Hepatocyte (in vitro differentiated cells): ENCODE measurements around the gene ACTR1A. TPM values are rescaled to one million over a fixed set of nuclear protein-coding genes. Genes with fewer than 3 reads are reported as not detected.
"Not testable (repeated sequence)": the region's sequence is repeated elsewhere in the genome, so short reads cannot be mapped to it uniquely, and the experiment has no call there.

ENCODE experiments used
- DNase-seq: peaks from one replicate; pipeline ENCODE4 v3.0.0-alpha.2; 2016; ENCODE audit warnings: low spot score
- H2AFZ ChIP-seq: fragments of 200-600 bp; sonication (generic); 2 replicates; pipeline ENCODE4 v1.6.0; 2016; ENCODE audit warnings: antibody characterized with exemption, mild to moderate bottlenecking
- H3K27ac ChIP-seq: fragments of 200-600 bp; sonication (generic); 2 replicates; pipeline ENCODE4 v1.5.1; 2016; ENCODE audit warnings: mild to moderate bottlenecking
- H3K27me3 ChIP-seq: fragments of 200-600 bp; sonication (generic); 2 replicates; pipeline ENCODE4 v1.6.1; 2016
- H3K36me3 ChIP-seq: fragments of 200-600 bp; sonication (generic); replicated peaks from 2 replicates; pipeline ENCODE4 v1.5.1; 2016; ENCODE audit warnings: low read depth; ENCODE audit not compliant: insufficient read depth
- H3K4me1 ChIP-seq: fragments of 200-600 bp; sonication (generic); 2 replicates; pipeline ENCODE4 v1.5.1; 2016; ENCODE audit warnings: mild to moderate bottlenecking, moderate library complexity; ENCODE audit not compliant: insufficient read depth
- H3K4me2 ChIP-seq: fragments of 200-600 bp; sonication (generic); 2 replicates; pipeline ENCODE4 v1.6.0; 2016
- H3K4me3 ChIP-seq: fragments of 200-600 bp; sonication (generic); 2 replicates; pipeline ENCODE4 v1.5.1; 2016; ENCODE audit warnings: mild to moderate bottlenecking
- H3K79me2 ChIP-seq: fragments of 200-600 bp; sonication (generic); 2 replicates; pipeline ENCODE4 v1.6.0; 2017; ENCODE audit warnings: mild to moderate bottlenecking
- H3K9me2 ChIP-seq: fragments of 200-600 bp; sonication (generic); replicated peaks from 2 replicates; pipeline ENCODE4 v1.6.0; 2017; ENCODE audit warnings: mild to moderate bottlenecking; ENCODE audit not compliant: insufficient read depth
- H3K9me3 ChIP-seq: fragments of 200-600 bp; sonication (generic); 2 replicates; pipeline ENCODE4 v1.5.1; 2016; ENCODE audit warnings: low read depth, mild to moderate bottlenecking
- H4K20me1 ChIP-seq: fragments of 200-600 bp; sonication (generic); 2 replicates; pipeline ENCODE4 v1.6.0; 2016; ENCODE audit warnings: mild to moderate bottlenecking; ENCODE audit not compliant: insufficient read depth, poor library complexity, severe bottlenecking
- EZH2 ChIP-seq: fragments of 200-600 bp; sonication (generic); IDR thresholded peaks from 2 replicates; pipeline ENCODE4 v1.6.1; 2016; ENCODE audit warnings: antibody characterized with exemption, mild to moderate bottlenecking, borderline replicate concordance
- EZH2phosphoT487 ChIP-seq: fragments of 200-600 bp; sonication (generic); IDR thresholded peaks from one replicate; pipeline ENCODE4 v1.6.1; 2018; ENCODE audit warnings: antibody characterized with exemption, mild to moderate bottlenecking, low read depth, moderate library complexity; ENCODE audit not compliant: unreplicated experiment, severe bottlenecking
- WGBS: methylation state at CpG from one replicate; pipeline ENCODE4 v1.1.6; 2016; ENCODE audit warnings: low lambda C conversion rate; ENCODE audit errors: missing lambda C conversion rate; 5-methylcytosine and 5-hydroxymethylcytosine counted together
- polyA plus RNA-seq: library from polyadenylated mRNA; unstranded; fragments of >200 nt; fragmentation: Nextera tagmentation; extraction: Ambion mirVana; gene quantifications from 2 replicates; pipeline ENCODE4 v1.2.1, GENCODE V29; 2016
- total RNA-seq: library from RNA; depleted of rRNA; stranded (reverse); fragments of >200 nt; gene quantifications from 2 replicates; pipeline ENCODE4 v1.2.3, GENCODE V29; 2014
- TF ChIP-seq, protein P1 (sequence below): fragments of 200-600 bp; sonication (generic); IDR thresholded peaks from 2 replicates; pipeline ENCODE4 v1.5.1; 2016; ENCODE audit warnings: antibody characterized with exemption, mild to moderate bottlenecking; ENCODE audit not compliant: poor library complexity

ACTR1A gene
- total and polyA plus RNA-seq, 2 experiments from 2014 or later: 86.7 to 90.7 TPM

- 98% methylated on average over 2 of the region's 2 CpGs for WGBS
- DNase-seq: no peak
- H3K27ac ChIP-seq: no peak overlapping the region
- H2AFZ ChIP-seq: no peak overlapping the region
- no peaks in the 10 kb centered on the region for H3K27me3 ChIP-seq
- no peaks in the 10 kb centered on the region for H3K9me2 ChIP-seq
- H3K4me3 ChIP-seq: no peak overlapping the region
- H3K9me3 ChIP-seq: no peaks in the 10 kb centered on the region
- H4K20me1 ChIP-seq: peaks cover 3% of the 10 kb centered on the region
- no peak for TF ChIP-seq EZH2phosphoT487
- no peaks in the 10 kb centered on the region for H3K4me1 ChIP-seq
- no peak overlapping the region for H3K4me2 ChIP-seq
- no peaks in the 10 kb centered on the region for H3K36me3 ChIP-seq
- peaks cover 34% of the 10 kb centered on the region for H3K79me2 ChIP-seq
Measured at GRCh38 chr10:102537948-102538347, 35.4 kb upstream of the ACTR1A start.

DNA sequence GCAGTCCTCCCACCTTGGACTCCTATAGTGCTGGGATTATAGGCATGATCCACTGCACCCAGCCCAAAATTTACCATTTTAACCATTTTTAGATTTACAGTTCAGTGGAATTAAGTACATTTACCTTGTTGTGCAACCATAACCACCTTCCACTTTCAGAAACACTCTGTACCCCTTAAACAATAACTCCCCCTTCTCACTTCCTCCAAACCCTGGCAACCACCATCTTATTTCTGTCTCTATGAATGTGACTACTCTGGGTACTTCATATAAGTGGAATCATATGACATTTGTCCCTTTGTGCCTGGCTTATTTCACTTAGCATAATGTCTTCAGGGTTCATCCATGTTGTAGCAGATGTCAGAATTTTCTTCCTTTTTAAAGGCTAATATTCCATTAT is 34.9 kb upstream of the ACTR1A start:
- no peak overlapping the region for H3K27ac ChIP-seq
- peaks cover 3% of the 10 kb centered on the region for H4K20me1 ChIP-seq
- TF ChIP-seq EZH2phosphoT487: no peak
- TF ChIP-seq EZH2: no peak
- TF ChIP-seq, protein P1, sequence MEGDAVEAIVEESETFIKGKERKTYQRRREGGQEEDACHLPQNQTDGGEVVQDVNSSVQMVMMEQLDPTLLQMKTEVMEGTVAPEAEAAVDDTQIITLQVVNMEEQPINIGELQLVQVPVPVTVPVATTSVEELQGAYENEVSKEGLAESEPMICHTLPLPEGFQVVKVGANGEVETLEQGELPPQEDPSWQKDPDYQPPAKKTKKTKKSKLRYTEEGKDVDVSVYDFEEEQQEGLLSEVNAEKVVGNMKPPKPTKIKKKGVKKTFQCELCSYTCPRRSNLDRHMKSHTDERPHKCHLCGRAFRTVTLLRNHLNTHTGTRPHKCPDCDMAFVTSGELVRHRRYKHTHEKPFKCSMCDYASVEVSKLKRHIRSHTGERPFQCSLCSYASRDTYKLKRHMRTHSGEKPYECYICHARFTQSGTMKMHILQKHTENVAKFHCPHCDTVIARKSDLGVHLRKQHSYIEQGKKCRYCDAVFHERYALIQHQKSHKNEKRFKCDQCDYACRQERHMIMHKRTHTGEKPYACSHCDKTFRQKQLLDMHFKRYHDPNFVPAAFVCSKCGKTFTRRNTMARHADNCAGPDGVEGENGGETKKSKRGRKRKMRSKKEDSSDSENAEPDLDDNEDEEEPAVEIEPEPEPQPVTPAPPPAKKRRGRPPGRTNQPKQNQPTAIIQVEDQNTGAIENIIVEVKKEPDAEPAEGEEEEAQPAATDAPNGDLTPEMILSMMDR: no peak
- H3K9me2 ChIP-seq: no peaks in the 10 kb centered on the region
- peaks cover 35% of the 10 kb centered on the region for H3K79me2 ChIP-seq
- no peak overlapping the region for H3K4me2 ChIP-seq
- H3K9me3 ChIP-seq: no peaks in the 10 kb centered on the region
- H3K27me3 ChIP-seq: no peaks in the 10 kb centered on the region
- no peak overlapping the region for H3K4me3 ChIP-seq
- no peaks in the 10 kb centered on the region for H3K4me1 ChIP-seq
- no peak for DNase-seq
- H3K36me3 ChIP-seq: no peaks in the 10 kb centered on the region
- H2AFZ ChIP-seq: no peak overlapping the region

GRCh38 chr10:102535481-102536147 is 33.1 kb upstream of the ACTR1A start:
- WGBS: 96% methylated on average over 7 of the region's 7 CpGs
- Histone ChIP-seq H3K27ac (no peak overlapping the region), H3K36me3 (no peaks in the 10 kb centered on the region), H3K4me1 (no peaks in the 10 kb centered on the region), H3K27me3 (no peaks in the 10 kb centered on the region), H3K4me2 (no peak overlapping the region), H3K79me2 (peaks cover 42% of the 10 kb centered on the region), H4K20me1 (peaks cover 3% of the 10 kb centered on the region), H2AFZ (no peak overlapping the region), H3K9me3 (no peaks in the 10 kb centered on the region), H3K4me3 (no peak overlapping the region), H3K9me2 (no peaks in the 10 kb centered on the region)
- no peak for DNase-seq
- TF ChIP-seq EZH2 (no peak), EZH2phosphoT487 (no peak)
- TF ChIP-seq, protein P1: no peak

DNA sequence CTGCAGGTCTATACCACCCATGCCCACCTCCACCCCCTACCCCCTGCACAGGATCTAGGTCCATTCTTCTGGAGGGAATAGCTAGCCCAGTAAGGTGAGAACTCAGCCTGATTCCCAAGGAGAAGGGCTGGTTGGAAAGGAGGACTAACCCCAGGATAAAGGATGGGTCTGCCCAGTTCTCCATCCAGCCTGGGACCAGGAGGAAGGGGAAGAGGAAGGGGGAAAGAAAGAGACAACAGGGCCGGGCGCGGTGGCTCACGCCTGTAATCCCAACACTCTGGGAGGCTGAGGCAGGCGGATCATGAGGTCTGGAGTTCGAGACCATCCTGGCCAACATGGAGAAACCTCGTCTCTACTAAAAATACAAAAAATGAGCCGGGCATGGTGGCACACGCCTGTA is 32.5 kb upstream of the ACTR1A start:
- not testable (repeated sequence) for H3K27me3 ChIP-seq, H4K20me1 ChIP-seq, DNase-seq, H3K9me2 ChIP-seq, H2AFZ ChIP-seq, H3K9me3 ChIP-seq, H3K27ac ChIP-seq, H3K36me3 ChIP-seq, H3K4me2 ChIP-seq, H3K4me1 ChIP-seq, H3K4me3 ChIP-seq
- peaks cover 42% of the 10 kb centered on the region for H3K79me2 ChIP-seq
- WGBS: 97% methylated on average over 9 of the region's 9 CpGs
